GM12873 (cell line): ENCODE results near the gene HOXC4.

ENCODE experiments used
- TF ChIP-seq, protein P1 (sequence below): IDR thresholded peaks from 2 replicates; pipeline ENCODE4 v1.5.1; 2012; ENCODE audit warnings: low read depth, mild to moderate bottlenecking, moderate library complexity, low read length, control low read depth; ENCODE audit not compliant: insufficient read depth; ENCODE audit errors: missing control alignments

Gene HOXC4

GRCh38 chr12:54075409-54075808 is 21.8 kb downstream of the HOXC4 start:
- TF ChIP-seq, protein P1, sequence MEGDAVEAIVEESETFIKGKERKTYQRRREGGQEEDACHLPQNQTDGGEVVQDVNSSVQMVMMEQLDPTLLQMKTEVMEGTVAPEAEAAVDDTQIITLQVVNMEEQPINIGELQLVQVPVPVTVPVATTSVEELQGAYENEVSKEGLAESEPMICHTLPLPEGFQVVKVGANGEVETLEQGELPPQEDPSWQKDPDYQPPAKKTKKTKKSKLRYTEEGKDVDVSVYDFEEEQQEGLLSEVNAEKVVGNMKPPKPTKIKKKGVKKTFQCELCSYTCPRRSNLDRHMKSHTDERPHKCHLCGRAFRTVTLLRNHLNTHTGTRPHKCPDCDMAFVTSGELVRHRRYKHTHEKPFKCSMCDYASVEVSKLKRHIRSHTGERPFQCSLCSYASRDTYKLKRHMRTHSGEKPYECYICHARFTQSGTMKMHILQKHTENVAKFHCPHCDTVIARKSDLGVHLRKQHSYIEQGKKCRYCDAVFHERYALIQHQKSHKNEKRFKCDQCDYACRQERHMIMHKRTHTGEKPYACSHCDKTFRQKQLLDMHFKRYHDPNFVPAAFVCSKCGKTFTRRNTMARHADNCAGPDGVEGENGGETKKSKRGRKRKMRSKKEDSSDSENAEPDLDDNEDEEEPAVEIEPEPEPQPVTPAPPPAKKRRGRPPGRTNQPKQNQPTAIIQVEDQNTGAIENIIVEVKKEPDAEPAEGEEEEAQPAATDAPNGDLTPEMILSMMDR, result no peak

DNA sequence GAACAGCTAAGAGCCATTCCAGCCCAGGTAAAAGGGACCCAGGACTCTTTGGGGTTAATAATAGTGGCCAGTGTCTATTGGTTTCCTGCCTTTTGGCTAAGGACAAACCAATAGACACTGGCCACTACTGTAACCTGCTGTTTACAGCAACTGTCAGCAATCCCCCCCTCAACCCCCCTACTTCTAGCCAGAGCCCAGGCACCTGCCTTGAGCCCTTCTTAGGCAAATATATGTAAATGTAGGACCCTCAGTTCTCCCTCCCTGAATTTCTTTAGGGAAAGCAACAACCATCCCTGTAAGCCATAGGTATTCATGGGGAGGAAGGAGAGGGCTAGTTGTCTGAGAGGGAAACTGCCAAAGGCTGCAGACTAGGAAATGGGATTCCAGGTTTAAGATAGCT is 22.3 kb downstream of the HOXC4 start:
- TF ChIP-seq, protein P1, result no peak

DNA sequence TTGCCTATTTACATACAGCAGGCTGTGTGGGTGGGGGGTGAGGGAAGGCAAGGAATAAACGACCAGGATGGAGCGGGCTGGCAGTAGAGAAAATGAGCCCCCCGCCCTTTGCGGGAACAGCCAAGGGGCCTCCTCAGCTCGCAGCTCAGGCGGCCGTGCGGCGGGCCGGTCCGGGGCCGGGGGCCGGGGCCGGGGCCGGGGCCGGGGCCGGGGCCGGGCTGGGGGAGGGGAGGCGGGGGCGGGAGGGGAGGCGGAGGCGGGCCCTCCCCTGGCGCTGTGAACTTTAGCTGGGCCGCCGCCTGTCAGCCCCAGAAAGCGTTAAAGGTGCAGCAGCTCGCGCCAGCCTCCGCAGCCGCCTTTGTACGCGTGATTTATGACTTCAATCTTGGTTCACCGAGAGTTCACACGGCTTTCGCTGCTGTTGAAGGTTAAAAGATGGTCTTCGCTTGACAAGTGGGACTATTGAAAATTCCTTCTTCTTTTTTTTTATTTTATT is 28.8 kb downstream of the HOXC4 start:
- TF ChIP-seq, protein P1, result no peak
